ENCODE measurements around the gene RFT1.

RFT1 gene

GRCh38 chr3:53084310-53085001, 45.8 kb downstream of the RFT1 start:
- DNase-seq: no peak

- no peak for DNase-seq
Observed at GRCh38 chr3:53083949-53084309, 46.3 kb downstream of the RFT1 start.

GRCh38 chr3:53083521-53083920, 46.7 kb downstream of the RFT1 start:
- no peak for DNase-seq

GRCh38 chr3:53082736-53083135, 47.5 kb downstream of the RFT1 start:
- no peak for DNase-seq

- no peak for DNase-seq
Observed at GRCh38 chr3:53081318-53081717, 48.9 kb downstream of the RFT1 start.

GRCh38 chr3:53080612-53081205, 49.5 kb downstream of the RFT1 start:
- no peak for DNase-seq

GRCh38 chr3:53079791-53080555, 50.3 kb downstream of the RFT1 start:
- DNase-seq: no peak

GRCh38 chr3:53079147-53079546, 51.1 kb downstream of the RFT1 start:
- DNase-seq: no peak

GRCh38 chr3:53078656-53079055, 51.6 kb downstream of the RFT1 start:
- DNase-seq: no peak

GRCh38 chr3:53077476-53078220, 52.6 kb downstream of the RFT1 start:
- no peak for DNase-seq

GRCh38 chr3:53075743-53076140, 54.5 kb downstream of the RFT1 start:
- no peak for DNase-seq

GRCh38 chr3:53074761-53075742, 55.2 kb downstream of the RFT1 start:
- DNase-seq: no peak

- no peak for DNase-seq
Observed at GRCh38 chr3:53074366-53074696, 55.9 kb downstream of the RFT1 start.

- DNase-seq: no peak
Observed at GRCh38 chr3:53073553-53074365, 56.5 kb downstream of the RFT1 start.

GRCh38 chr3:53072653-53073552, 57.3 kb downstream of the RFT1 start:
- peak; percentile 90 for DNase-seq

- no peak for DNase-seq
Observed at GRCh38 chr3:53071882-53072431, 58.3 kb downstream of the RFT1 start.

- no peak for DNase-seq
Observed at GRCh38 chr3:53069422-53070068, 60.7 kb downstream of the RFT1 start.

GRCh38 chr3:53068176-53068575, 62.1 kb downstream of the RFT1 start:
- no peak for DNase-seq

- no peak for DNase-seq
Observed at GRCh38 chr3:53067567-53067966, 62.7 kb downstream of the RFT1 start.
